Right lung (tissue), 10 donors: ENCODE data around the gene CDC42EP1. TPM values are rescaled to one million over a fixed set of nuclear protein-coding genes. Genes with fewer than 3 reads are reported as not detected.
"Not testable (repeated sequence)": the region's sequence is repeated elsewhere in the genome, so short reads cannot be mapped to it uniquely, and the experiment has no call there.

Source experiments
- DNase-seq, 2 donors: peaks; one replicate each; pipeline ENCODE4 v3.0.0-alpha.2; 2013
- long read RNA-seq, 8 donors: transcript quantifications; one replicate each; lab custom pipeline, GENCODE V29; 2026
- polyA plus RNA-seq, 5 donors: library from polyadenylated mRNA; unstranded; fragments of 120-200 nt; gene quantifications; one replicate each; pipeline versions ENCODE4 v1.2.1 to v1.2.3, GENCODE V29; 2013; ENCODE audit warnings: inconsistent platforms in 1 of 5, low replicate concordance in 1 of 5; ENCODE audit not compliant: insufficient read length in 5 of 5, insufficient read depth in 1 of 5

Gene CDC42EP1, protein sequence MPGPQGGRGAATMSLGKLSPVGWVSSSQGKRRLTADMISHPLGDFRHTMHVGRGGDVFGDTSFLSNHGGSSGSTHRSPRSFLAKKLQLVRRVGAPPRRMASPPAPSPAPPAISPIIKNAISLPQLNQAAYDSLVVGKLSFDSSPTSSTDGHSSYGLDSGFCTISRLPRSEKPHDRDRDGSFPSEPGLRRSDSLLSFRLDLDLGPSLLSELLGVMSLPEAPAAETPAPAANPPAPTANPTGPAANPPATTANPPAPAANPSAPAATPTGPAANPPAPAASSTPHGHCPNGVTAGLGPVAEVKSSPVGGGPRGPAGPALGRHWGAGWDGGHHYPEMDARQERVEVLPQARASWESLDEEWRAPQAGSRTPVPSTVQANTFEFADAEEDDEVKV
- polyA plus RNA-seq, result 10 to 100 TPM; 26.0 to 65.2 (median 40.4) TPM
- long read RNA-seq, donor 1, transcript CDC42EP1-201 (3 exons, 2,181 nt), result major isoform, 36 of 101 reads
- long read RNA-seq, donor 1, partial matches to known transcripts, result 64 of 101 reads
- long read RNA-seq, donor 1, other reads (novel, unspliced or antisense), result 0 of 101 reads
- long read RNA-seq, donor 2, transcript CDC42EP1-201 (3 exons, 2,181 nt), result major isoform, 15 of 41 reads
- long read RNA-seq, donor 2, partial matches to known transcripts, result 26 of 41 reads
- long read RNA-seq, donor 2, other reads (novel, unspliced or antisense), result 0 of 41 reads
- long read RNA-seq, donor 3, transcript CDC42EP1-201 (3 exons, 2,181 nt), result major isoform, 18 of 74 reads
- long read RNA-seq, donor 3, partial matches to known transcripts, result 56 of 74 reads
- long read RNA-seq, donor 3, other reads (novel, unspliced or antisense), result 0 of 74 reads
- long read RNA-seq, donor 4, transcript CDC42EP1-201 (3 exons, 2,181 nt), result major isoform, 22 of 72 reads
- long read RNA-seq, donor 4, partial matches to known transcripts, result 50 of 72 reads
- long read RNA-seq, donor 4, other reads (novel, unspliced or antisense), result 0 of 72 reads
- long read RNA-seq, donor 5, transcript CDC42EP1-201 (3 exons, 2,181 nt), result major isoform, 38 of 124 reads
- long read RNA-seq, donor 5, partial matches to known transcripts, result 86 of 124 reads
- long read RNA-seq, donor 5, other reads (novel, unspliced or antisense), result 0 of 124 reads
- long read RNA-seq, donor 6, transcript CDC42EP1-201 (3 exons, 2,181 nt), result major isoform, 53 of 93 reads
- long read RNA-seq, donor 6, partial matches to known transcripts, result 39 of 93 reads
- long read RNA-seq, donor 6, other reads (novel, unspliced or antisense), result 0 of 93 reads
- long read RNA-seq, donor 7, transcript CDC42EP1-201 (3 exons, 2,181 nt), result major isoform, 31 of 61 reads
- long read RNA-seq, donor 7, partial matches to known transcripts, result 30 of 61 reads
- long read RNA-seq, donor 7, other reads (novel, unspliced or antisense), result 0 of 61 reads
- long read RNA-seq, donor 8, transcript CDC42EP1-201 (3 exons, 2,181 nt), result major isoform, 15 of 42 reads
- long read RNA-seq, donor 8, partial matches to known transcripts, result 27 of 42 reads
- long read RNA-seq, donor 8, other reads (novel, unspliced or antisense), result 0 of 42 reads

DNA sequence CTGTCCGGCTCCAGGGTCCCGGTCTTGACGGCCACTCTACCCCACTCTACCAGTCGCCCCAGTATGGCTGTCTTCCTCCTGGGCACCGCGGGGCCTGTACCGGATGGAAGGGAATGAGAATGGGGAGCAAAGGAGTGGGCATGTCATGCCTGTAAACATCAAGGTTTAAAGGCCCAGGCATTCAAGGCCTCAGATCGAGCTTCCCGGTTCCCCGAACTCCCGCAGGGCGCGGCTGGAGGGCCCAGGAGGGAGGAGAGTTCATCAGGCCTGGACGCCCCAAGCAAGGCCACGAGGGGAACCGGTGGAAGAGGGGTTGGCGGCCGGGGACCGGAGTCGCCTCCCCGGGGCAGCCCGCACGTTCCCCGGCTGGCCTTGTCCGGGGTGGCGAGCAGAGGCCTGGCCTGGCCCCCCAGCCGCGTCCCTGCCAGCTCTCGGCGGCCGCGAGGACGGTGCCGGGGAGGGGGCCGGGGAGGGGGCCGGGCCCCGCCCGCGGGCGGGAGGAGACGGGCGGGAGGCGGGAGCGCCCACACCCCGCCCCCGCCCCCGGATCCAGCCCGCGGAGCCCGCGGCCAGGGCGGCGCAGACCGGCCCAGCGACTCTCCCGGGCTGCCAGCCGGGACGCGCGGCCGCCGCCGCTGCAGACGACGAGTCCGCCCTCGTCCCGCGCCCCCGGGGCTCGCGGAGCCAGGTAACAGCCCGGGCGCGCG is at the start of gene CDC42EP1:
CDC42EP1 (plus strand) TSS at position 580 of the 707 bp plus-strand sequence. CDS start 5,870 bp downstream, outside the sequence.
- DNase-seq, result peak; percentile 52 to 63

DNA sequence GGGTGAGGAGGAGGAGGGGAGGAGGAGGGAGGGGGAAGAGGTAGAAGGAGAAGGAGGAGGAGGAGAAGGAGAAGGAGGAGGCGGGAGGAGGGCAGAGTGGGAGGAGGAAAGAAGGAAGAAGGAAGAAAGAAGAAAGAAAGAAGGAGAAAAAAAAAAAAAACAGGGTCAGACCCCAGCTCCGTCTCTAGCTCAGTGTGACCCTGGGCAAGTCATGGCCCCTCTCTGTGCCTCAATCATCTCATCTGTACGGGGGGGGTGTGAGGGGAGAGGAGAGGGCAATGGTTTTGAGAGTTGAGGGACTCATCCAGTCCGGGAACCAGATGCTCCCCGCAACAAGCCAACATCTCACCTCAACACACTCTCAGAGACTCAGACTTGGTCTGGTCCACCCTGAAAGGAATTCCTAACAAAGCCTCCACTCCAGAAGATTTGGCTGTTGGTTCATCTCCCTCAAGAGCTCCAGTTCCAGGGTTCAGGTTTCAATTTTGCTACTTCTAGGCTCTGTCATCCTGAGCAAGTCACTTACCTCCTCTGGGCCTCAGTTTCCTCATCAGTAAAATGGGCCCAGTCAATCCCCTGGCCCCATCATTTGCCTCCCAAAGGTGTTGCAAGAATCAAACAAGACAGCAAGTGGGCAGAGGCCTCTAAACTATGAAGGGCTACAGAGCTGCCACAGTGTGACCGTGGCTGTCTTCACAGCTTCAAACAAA is 48.7 kb upstream of the CDC42EP1 start:
- no peak for DNase-seq

- DNase-seq, result no peak
Observed at GRCh38 chr22:37514526-37515051, 45.7 kb upstream of the CDC42EP1 start.

DNA sequence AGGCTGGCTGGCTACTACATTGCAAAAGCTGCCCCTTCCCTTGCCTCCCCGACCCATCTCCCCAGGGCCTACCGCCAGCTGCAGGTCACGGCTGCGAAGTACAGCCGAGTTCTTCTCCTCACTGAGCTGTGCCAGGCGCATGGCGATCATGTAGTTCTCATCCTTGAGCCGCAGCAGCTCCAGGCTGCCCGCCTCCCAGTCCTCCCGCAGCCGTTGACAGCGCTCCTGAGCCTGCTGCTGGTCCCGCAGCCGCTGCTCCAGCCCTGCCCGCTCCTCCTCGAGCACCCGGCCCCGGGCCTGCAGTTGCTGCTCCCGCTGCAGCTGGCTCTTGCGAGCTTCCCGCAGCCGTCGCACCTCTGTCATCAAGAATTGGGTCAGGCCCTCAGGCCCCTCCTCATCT is 44.4 kb upstream of the CDC42EP1 start:
- no peak for DNase-seq

DNA sequence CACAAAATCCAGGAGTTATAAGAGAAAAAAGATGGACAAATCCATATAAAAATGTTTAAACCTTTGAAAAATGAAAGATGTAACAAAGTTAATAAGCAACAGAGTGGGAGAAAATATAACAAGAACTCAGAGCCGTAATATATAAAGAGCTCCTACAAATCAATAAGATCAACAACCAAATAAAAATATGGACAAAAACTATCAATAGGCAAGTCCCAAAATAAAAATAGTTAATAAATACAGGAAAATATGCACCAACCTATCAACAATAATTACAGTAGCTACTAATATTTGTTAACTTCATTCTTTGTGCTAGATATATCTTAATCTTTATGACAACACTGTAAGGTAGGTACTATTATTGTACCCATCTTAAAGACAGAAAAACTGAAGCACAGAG is 43.8 kb upstream of the CDC42EP1 start:
- no peak for DNase-seq

- DNase-seq, result no peak
Observed at GRCh38 chr22:37517826-37518450, 42.3 kb upstream of the CDC42EP1 start.

GRCh38 chr22:37518509-37519267 is 41.6 kb upstream of the CDC42EP1 start:
- no peak for DNase-seq

- no peak for DNase-seq
Observed at GRCh38 chr22:37519268-37520195, 40.7 kb upstream of the CDC42EP1 start, which contains the start of gene CARD10. Gene CARD10, minus strand, starts transcription at chr22:37519415. Its CDS starts 215 bp downstream, at chr22:37519200.

DNA sequence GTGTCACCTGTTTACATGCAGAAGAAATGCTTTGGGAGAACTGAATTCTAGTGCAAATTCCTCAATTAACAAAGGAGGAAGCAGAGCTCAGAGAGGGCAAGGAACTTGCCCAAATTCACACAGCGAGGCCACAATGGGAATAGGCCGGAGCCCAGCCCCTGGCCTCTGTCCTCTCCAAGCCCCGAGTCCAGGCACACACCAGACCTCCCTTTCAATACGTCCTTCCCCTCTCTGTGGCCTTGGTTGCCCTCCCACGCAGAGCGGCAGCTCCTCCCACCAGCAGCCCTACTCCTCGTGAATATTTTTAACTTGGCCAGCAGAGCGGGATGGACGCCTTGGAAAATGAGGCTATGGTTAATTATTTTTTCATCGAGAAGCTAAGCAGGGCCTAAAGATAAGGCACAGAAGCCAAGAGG is 39.5 kb upstream of the CDC42EP1 start:
- DNase-seq, result no peak

DNA sequence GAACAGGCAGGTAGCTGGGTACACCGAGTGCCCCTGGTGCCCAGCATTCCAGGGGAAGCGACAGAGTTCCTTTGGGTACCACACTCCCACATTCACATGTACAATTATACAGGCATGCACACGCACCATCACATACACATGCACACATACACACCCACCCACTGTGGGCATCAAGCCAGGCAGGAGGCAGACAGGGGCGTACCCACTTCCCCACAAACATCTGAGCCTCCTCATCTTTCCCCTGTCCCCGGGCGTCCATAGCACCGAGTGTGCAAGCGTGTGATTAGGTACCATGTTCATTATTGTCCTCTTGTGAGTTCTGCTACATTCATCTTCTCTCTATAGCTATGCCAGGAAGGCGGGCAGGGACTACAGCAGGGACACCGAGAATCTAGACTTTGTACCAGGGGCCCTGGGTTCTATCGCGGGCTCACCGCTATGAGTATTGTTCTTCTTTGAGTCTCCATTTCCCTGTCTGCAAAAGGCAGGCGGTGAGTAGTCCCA is 39.0 kb upstream of the CDC42EP1 start:
- no peak for DNase-seq

- DNase-seq, result no peak
Observed at GRCh38 chr22:37522482-37522881, 37.8 kb upstream of the CDC42EP1 start.

GRCh38 chr22:37525073-37525745 is 35.1 kb upstream of the CDC42EP1 start:
- no peak for DNase-seq

DNA sequence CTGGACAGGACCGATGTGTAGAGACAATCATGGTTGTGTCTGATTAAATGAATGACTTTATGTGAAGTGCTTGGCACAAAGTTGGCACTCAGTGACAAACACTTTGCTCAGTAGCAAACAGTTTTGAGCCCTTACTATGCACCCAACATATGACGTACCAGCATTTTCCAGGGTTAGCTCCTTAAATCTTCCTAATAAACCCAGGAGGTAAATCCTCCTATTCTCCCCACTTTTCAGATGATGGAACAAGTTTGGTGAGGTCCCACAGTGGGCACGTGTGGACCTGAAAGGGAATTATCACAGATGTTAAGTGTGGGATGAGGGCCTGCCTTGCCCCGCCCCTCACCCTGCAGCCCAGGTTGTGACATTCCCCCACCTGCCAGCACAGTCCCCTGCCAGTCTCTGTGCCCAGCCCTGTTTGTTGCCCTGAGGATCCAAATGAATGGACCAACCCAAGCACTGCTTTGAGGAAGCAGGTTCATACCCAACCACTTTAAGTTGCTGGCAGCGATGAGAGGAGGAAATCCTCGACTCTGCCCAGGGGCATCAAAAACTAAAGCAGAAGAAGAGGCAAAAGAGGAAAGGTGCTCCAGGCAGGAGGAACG is 34.4 kb upstream of the CDC42EP1 start:
- DNase-seq, result no peak

- DNase-seq, result no peak
Observed at GRCh38 chr22:37526376-37526775, 33.9 kb upstream of the CDC42EP1 start.

DNA sequence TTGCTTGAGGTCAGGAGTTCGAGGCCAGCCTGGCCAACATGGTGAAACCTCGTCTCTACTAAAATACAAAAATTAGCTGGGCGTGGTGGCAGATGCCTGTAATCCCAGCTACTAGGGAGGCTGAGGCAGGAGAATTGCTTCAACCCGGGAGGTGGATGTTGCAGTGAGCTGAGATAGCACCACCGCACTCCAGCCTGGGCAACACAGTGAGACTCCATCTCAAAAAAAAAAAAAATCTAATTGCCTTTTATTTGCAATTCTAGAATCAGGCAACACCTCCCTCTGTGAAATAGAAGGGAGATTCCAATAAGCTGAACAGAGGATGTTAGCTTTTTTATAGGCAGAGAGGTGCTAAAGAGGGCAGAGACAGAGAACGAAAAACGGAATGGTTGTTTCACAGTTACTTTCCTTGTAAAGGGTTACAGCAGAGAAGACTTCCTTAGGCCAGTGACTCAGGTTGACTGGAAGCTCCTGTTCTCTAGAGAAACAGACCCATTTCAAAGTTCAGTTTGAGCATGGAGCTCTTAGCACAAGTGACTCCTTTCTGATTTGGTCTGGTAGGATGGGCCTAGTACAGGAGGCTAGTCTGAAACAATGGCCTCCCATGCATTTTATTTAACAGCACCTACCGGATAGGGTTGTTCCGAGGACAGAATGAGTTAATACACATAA is 33.1 kb upstream of the CDC42EP1 start:
- not testable (repeated sequence) for DNase-seq
